Measurements from ENCODE around the gene BTBD10. TPM values are rescaled to one million over a fixed set of nuclear protein-coding genes. Genes with fewer than 3 reads are reported as not detected.

BTBD10 gene
- total and polyA plus RNA-seq, 2 donors (not counting 1 experiment from before 2014, with no cell fraction given), result 40.2 to 83.9 TPM

- H3K4me1 ChIP-seq (ENCODE audit: control insufficient read depth, extremely low read depth, insufficient read depth, low read length), result no peaks in the 10 kb centered on the region
- DNase-seq (ENCODE audit: low read depth in 2 of 2), result no peak
- H3K27me3 ChIP-seq (ENCODE audit: control insufficient read depth, insufficient read depth, low read length), result no peaks in the 10 kb centered on the region
- H3K4me2 ChIP-seq (ENCODE audit: extremely low read depth, insufficient read depth, low read length), result no peak overlapping the region
- no peaks in the 10 kb centered on the region for H3K9me3 ChIP-seq (ENCODE audit: control insufficient read depth, insufficient read depth, low read depth, low read length)
- no peak overlapping the region for H2AFZ ChIP-seq (ENCODE audit: low read length)
- peaks cover 5% of the 10 kb centered on the region for H3K36me3 ChIP-seq (ENCODE audit: control insufficient read depth, insufficient read depth, low read length)
- no peak overlapping the region for H3K4me3 ChIP-seq (replicated peaks in 1 of 4; ENCODE audit: control extremely low read depth in 1 of 4, insufficient read depth in 1 of 4, low read depth in 3 of 4, low read length in 4 of 4)
- no peaks in the 10 kb centered on the region for H3K79me2 ChIP-seq (ENCODE audit: control insufficient read depth, insufficient read depth, low read length)
- no peak for TF ChIP-seq EZH2 (IDR thresholded peaks at IDR 0.05; ENCODE audit: low read length, missing control alignments)
- no peak for TF ChIP-seq CTCF (conservative IDR thresholded peaks at IDR 0.05 in 1 of 2, IDR thresholded peaks at IDR 0.05 in 1 of 2; ENCODE audit: low read depth in 1 of 2, low read length in 2 of 2)
- H4K20me1 ChIP-seq (ENCODE audit: control insufficient read depth, extremely low read depth, insufficient read depth, low read length), result no peaks in the 10 kb centered on the region
- no peak overlapping the region for H3K27ac ChIP-seq (ENCODE audit: insufficient read depth, low read length)
- no peak overlapping the region for H3K9ac ChIP-seq (ENCODE audit: insufficient read depth, low read length)
These were observed 84.7 kb downstream of the BTBD10 start for GRCh38 chr11:13378316-13378715.

- no peaks in the 10 kb centered on the region for H4K20me1 ChIP-seq (ENCODE audit: control insufficient read depth, extremely low read depth, insufficient read depth, low read length)
- TF ChIP-seq CTCF (conservative IDR thresholded peaks at IDR 0.05 in 1 of 2, IDR thresholded peaks at IDR 0.05 in 1 of 2; ENCODE audit: low read depth in 1 of 2, low read length in 2 of 2) (no peak), EZH2 (IDR thresholded peaks at IDR 0.05; ENCODE audit: low read length, missing control alignments) (no peak)
- H3K36me3 ChIP-seq (ENCODE audit: control insufficient read depth, insufficient read depth, low read length), result peaks cover 5% of the 10 kb centered on the region
- H3K27me3 ChIP-seq (ENCODE audit: control insufficient read depth, insufficient read depth, low read length), result no peaks in the 10 kb centered on the region
- no peak overlapping the region for H3K27ac ChIP-seq (ENCODE audit: insufficient read depth, low read length)
- no peaks in the 10 kb centered on the region for H3K9me3 ChIP-seq (ENCODE audit: control insufficient read depth, insufficient read depth, low read depth, low read length)
- H3K4me1 ChIP-seq (ENCODE audit: control insufficient read depth, extremely low read depth, insufficient read depth, low read length), result no peaks in the 10 kb centered on the region
- H3K4me2 ChIP-seq (ENCODE audit: extremely low read depth, insufficient read depth, low read length), result no peak overlapping the region
- no peak overlapping the region for H3K4me3 ChIP-seq (replicated peaks in 1 of 4; ENCODE audit: control extremely low read depth in 1 of 4, insufficient read depth in 1 of 4, low read depth in 3 of 4, low read length in 4 of 4)
- H3K9ac ChIP-seq (ENCODE audit: insufficient read depth, low read length), result no peak overlapping the region
- no peak overlapping the region for H2AFZ ChIP-seq (ENCODE audit: low read length)
- H3K79me2 ChIP-seq (ENCODE audit: control insufficient read depth, insufficient read depth, low read length), result no peaks in the 10 kb centered on the region
- DNase-seq (ENCODE audit: low read depth in 2 of 2), result no peak
These were observed 86.2 kb downstream of the BTBD10 start for GRCh38 chr11:13376838-13377237.

- H3K27ac ChIP-seq (ENCODE audit: insufficient read depth, low read length), result no peak overlapping the region
- H3K4me3 ChIP-seq (replicated peaks in 1 of 4; ENCODE audit: control extremely low read depth in 1 of 4, insufficient read depth in 1 of 4, low read depth in 3 of 4, low read length in 4 of 4), result no peak overlapping the region
- H3K36me3 ChIP-seq (ENCODE audit: control insufficient read depth, insufficient read depth, low read length), result peaks cover 5% of the 10 kb centered on the region
- H3K27me3 ChIP-seq (ENCODE audit: control insufficient read depth, insufficient read depth, low read length), result no peaks in the 10 kb centered on the region
- H4K20me1 ChIP-seq (ENCODE audit: control insufficient read depth, extremely low read depth, insufficient read depth, low read length), result no peaks in the 10 kb centered on the region
- no peak overlapping the region for H3K9ac ChIP-seq (ENCODE audit: insufficient read depth, low read length)
- no peaks in the 10 kb centered on the region for H3K79me2 ChIP-seq (ENCODE audit: control insufficient read depth, insufficient read depth, low read length)
- no peak overlapping the region for H3K4me2 ChIP-seq (ENCODE audit: extremely low read depth, insufficient read depth, low read length)
- no peaks in the 10 kb centered on the region for H3K4me1 ChIP-seq (ENCODE audit: control insufficient read depth, extremely low read depth, insufficient read depth, low read length)
- no peaks in the 10 kb centered on the region for H3K9me3 ChIP-seq (ENCODE audit: control insufficient read depth, insufficient read depth, low read depth, low read length)
- TF ChIP-seq EZH2 (IDR thresholded peaks at IDR 0.05; ENCODE audit: low read length, missing control alignments), result no peak
- TF ChIP-seq CTCF (conservative IDR thresholded peaks at IDR 0.05 in 1 of 2, IDR thresholded peaks at IDR 0.05 in 1 of 2; ENCODE audit: low read depth in 1 of 2, low read length in 2 of 2), result no peak
- H2AFZ ChIP-seq (ENCODE audit: low read length), result no peak overlapping the region
- DNase-seq (ENCODE audit: low read depth in 2 of 2), result no peak
These were observed 86.6 kb downstream of the BTBD10 start for GRCh38 chr11:13376402-13376801.
